Sigmoid colon (tissue), 7 donors: Measurements from ENCODE around the gene PTPRO. TPM values are rescaled to one million over a fixed set of nuclear protein-coding genes. Genes with fewer than 3 reads are reported as not detected.

Experiments used
- DNase-seq: peaks from one replicate; pipeline ENCODE4 v3.0.0-alpha.2; 2019
- H3K27ac ChIP-seq, 4 donors: fragments of 200-600 bp; sonication (generic); one replicate each; pipeline ENCODE4 v1.5.1; 2016 to 2019; ENCODE audit warnings: mild to moderate bottlenecking in 1 of 4
- H3K27me3 ChIP-seq, 3 donors: fragments of 200-600 bp; sonication (generic); one replicate each; pipeline ENCODE4 v1.5.1; 2019; ENCODE audit warnings: mild to moderate bottlenecking in 1 of 3
- H3K36me3 ChIP-seq, 4 donors: fragments of 200-600 bp; sonication (generic); one replicate each; pipeline ENCODE4 v1.5.1; 2016 to 2019
- H3K4me1 ChIP-seq, 4 donors: fragments of 200-600 bp; sonication (generic); one replicate each; pipeline ENCODE4 v1.5.1; 2017 to 2019
- H3K4me3 ChIP-seq, 4 donors: fragments of 200-600 bp; sonication (generic); one replicate each; pipeline ENCODE4 v1.5.1; 2017 to 2019; ENCODE audit warnings: mild to moderate bottlenecking in 2 of 4, moderate library complexity in 1 of 4
- H3K9me3 ChIP-seq, 4 donors: fragments of 200-600 bp in 3 of 4; sonication (generic) in 3 of 4; one replicate each; pipeline versions ENCODE4 v1.5.1 to v1.6.1; 2013 to 2019
- CTCF ChIP-seq, 4 experiments: fragments of 450-650 bp in 3 of 4; fragments of 200-600 bp in 1 of 4; IDR thresholded peaks; one replicate each; pipeline ENCODE4 v1.5.1; 2016 to 2019; ENCODE audit warnings: antibody characterized with exemption in 4 of 4, mild to moderate bottlenecking in 3 of 4, moderate library complexity in 2 of 4
- EP300 ChIP-seq, 4 donors: sonication (generic); formaldehyde crosslinking; IDR thresholded peaks; one replicate each; pipeline ENCODE4 v1.6.1; 2017; ENCODE audit warnings: antibody characterized with exemption in 4 of 4
- POLR2A ChIP-seq, 2 donors: fragments of 450-650 bp; IDR thresholded peaks; one replicate each; pipeline ENCODE4 v1.6.1; 2016; ENCODE audit warnings: antibody characterized with exemption in 2 of 2, mild to moderate bottlenecking in 2 of 2, moderate library complexity in 2 of 2
- POLR2AphosphoS5 ChIP-seq, 4 donors: sonication (generic); formaldehyde crosslinking; IDR thresholded peaks; one replicate each; pipeline ENCODE4 v1.6.1; 2017; ENCODE audit warnings: antibody characterized with exemption in 4 of 4
- WGBS, 2 donors: extraction: QIAGEN DNeasy Blood & Tissue Kit; methylation state at CpG; one replicate each; pipeline ENCODE4 v1.1.7; 2013; 5-methylcytosine and 5-hydroxymethylcytosine counted together
- intact Hi-C: fragments of 100-400 bp; cut with DNase I; formaldehyde crosslinking; loops from one replicate; pipeline ENCODE4 v1.15.1; 2023
- polyA plus RNA-seq, 3 donors: library from polyadenylated mRNA; stranded (reverse); fragments of 200-250 nt; gene quantifications; one replicate each; pipeline ENCODE4 v1.2.3, GENCODE V29; 2013
- total RNA-seq, 4 donors: library from RNA; depleted of rRNA; stranded (reverse); fragments of >200 nt; gene quantifications; one replicate each; pipeline ENCODE4 v1.1.0, GENCODE V29; 2016
- donor health status: healthy with polysubstance abuse.
- donor health status: Bipolar disorder and iron deficiency.
- donor health status: healthy.

PTPRO gene
- total and polyA plus RNA-seq, 7 donors: 0.99 to 8.5 (median 1.9) TPM

GRCh38 chr12:15428632-15429031 lies 106.3 kb downstream of the PTPRO start:
- no peak for DNase-seq
- Histone ChIP-seq H3K36me3 (no peaks in the 10 kb centered on the region), H3K9me3 (no peaks in the 10 kb centered on the region), H3K27ac (no peak overlapping the region), H3K27me3 (no peaks in the 10 kb centered on the region), H3K4me3 (no peak overlapping the region), H3K4me1 (no peaks in the 10 kb centered on the region)
- intact Hi-C loops: no loop called here
- 65 to 78% methylated on average over 2 of the region's 2 CpGs for WGBS, 2 donors
- no peak for TF ChIP-seq POLR2AphosphoS5 (IDR thresholded peaks at IDR 0.05)
- no peak for TF ChIP-seq POLR2A (IDR thresholded peaks at IDR 0.05)
- no peak for TF ChIP-seq CTCF (IDR thresholded peaks at IDR 0.05)
- TF ChIP-seq EP300 (IDR thresholded peaks at IDR 0.05): no peak

DNA sequence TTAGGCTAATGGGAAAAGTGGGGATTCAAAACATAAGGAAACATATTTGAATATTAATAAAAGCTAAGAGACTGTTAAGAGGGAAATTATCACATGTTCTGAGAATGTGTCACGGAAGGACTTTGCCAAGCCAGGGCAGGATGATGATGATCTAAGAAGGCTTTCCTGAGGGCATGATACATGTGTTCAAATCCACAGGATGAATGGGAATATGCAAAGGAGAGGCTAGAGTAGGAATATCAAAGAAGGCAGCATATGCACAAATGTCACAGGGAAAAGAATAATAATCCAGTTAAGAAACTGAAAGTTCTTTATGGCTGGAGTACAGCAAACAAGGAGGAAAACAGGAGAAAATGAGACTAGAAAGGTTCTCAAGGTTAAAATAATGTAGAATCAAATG lies 107.0 kb downstream of the PTPRO start:
- intact Hi-C loops: no loop called here
- Histone ChIP-seq H3K4me3 (no peak overlapping the region), H3K27ac (no peak overlapping the region), H3K4me1 (no peaks in the 10 kb centered on the region), H3K9me3 (no peaks in the 10 kb centered on the region), H3K36me3 (no peaks in the 10 kb centered on the region), H3K27me3 (no peaks in the 10 kb centered on the region)
- no peak for DNase-seq
- 94 to 95% methylated on average over 1 of the region's 1 CpG for WGBS, 2 donors
- no peak for TF ChIP-seq POLR2A (IDR thresholded peaks at IDR 0.05)
- no peak for TF ChIP-seq CTCF (IDR thresholded peaks at IDR 0.05)
- no peak for TF ChIP-seq POLR2AphosphoS5 (IDR thresholded peaks at IDR 0.05)
- TF ChIP-seq EP300 (IDR thresholded peaks at IDR 0.05): no peak

DNA sequence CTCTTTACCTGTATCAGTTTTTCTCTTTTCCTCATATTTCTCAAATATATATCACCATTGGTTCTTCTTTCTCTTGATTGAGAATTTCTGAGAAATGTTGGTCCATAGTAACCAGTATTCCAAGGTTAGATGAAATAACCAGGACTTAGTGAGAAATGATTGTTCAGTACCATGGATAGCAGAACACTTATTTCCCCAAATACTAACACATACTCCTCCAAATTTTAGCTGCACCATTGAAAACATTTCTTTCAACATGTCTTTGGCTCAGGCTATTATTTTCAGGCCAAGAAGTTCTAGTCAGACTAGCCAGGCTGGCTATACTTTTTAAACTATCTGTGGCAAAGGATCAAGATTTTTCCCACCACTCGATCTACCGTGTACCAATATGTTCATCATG lies 113.3 kb downstream of the PTPRO start:
- intact Hi-C loops: no loop called here

GRCh38 chr12:15439459-15439858 lies 117.2 kb downstream of the PTPRO start:
- Histone ChIP-seq H3K9me3 (peaks cover 0 to 5% (median 0%) of the 10 kb centered on the region in 4 donors), H3K27me3 (no peaks in the 10 kb centered on the region), H3K36me3 (no peaks in the 10 kb centered on the region), H3K27ac (no peak overlapping the region), H3K4me3 (no peak overlapping the region), H3K4me1 (no peaks in the 10 kb centered on the region)
- intact Hi-C loops: no loop called here
- no peak for DNase-seq
- TF ChIP-seq POLR2AphosphoS5 (IDR thresholded peaks at IDR 0.05) (no peak), EP300 (IDR thresholded peaks at IDR 0.05) (no peak), POLR2A (IDR thresholded peaks at IDR 0.05) (no peak), CTCF (IDR thresholded peaks at IDR 0.05) (no peak)
- 95% methylated on average over 9 of the region's 9 CpGs for WGBS, 2 donors

More for the DNA sequence above, 113.3 kb downstream of the PTPRO start:
- no peak overlapping the region for H3K27ac ChIP-seq
- no peaks in the 10 kb centered on the region for H3K36me3 ChIP-seq
- WGBS, 2 donors: 96 to 98% methylated on average over 2 of the region's 2 CpGs
- no peak overlapping the region for H3K4me3 ChIP-seq
- H3K9me3 ChIP-seq: peaks cover 0 to 5% (median 0%) of the 10 kb centered on the region in 4 donors
- no peaks in the 10 kb centered on the region for H3K4me1 ChIP-seq
- DNase-seq: no peak
- H3K27me3 ChIP-seq: no peaks in the 10 kb centered on the region
- no peak for TF ChIP-seq CTCF (IDR thresholded peaks at IDR 0.05)
- TF ChIP-seq EP300 (IDR thresholded peaks at IDR 0.05): no peak
- no peak for TF ChIP-seq POLR2A (IDR thresholded peaks at IDR 0.05)
- no peak for TF ChIP-seq POLR2AphosphoS5 (IDR thresholded peaks at IDR 0.05)

- TF ChIP-seq EP300 (IDR thresholded peaks at IDR 0.05) (no peak), POLR2A (IDR thresholded peaks at IDR 0.05) (no peak), POLR2AphosphoS5 (IDR thresholded peaks at IDR 0.05) (no peak), CTCF (IDR thresholded peaks at IDR 0.05) (no peak)
- no peaks in the 10 kb centered on the region for H3K36me3 ChIP-seq
- no peaks in the 10 kb centered on the region for H3K4me1 ChIP-seq
- no peak overlapping the region for H3K27ac ChIP-seq
- intact Hi-C loops: no loop called here
- WGBS, 2 donors: 94 to 95% methylated on average over 3 of the region's 3 CpGs
- H3K4me3 ChIP-seq: no peak overlapping the region
- DNase-seq: no peak
- H3K9me3 ChIP-seq: peaks cover 0 to 5% (median 0%) of the 10 kb centered on the region in 4 donors
- no peaks in the 10 kb centered on the region for H3K27me3 ChIP-seq
Observed at GRCh38 chr12:15443050-15443449, 120.7 kb downstream of the PTPRO start.
